Measurements from ENCODE around the gene MTIF2. TPM values are rescaled to one million over a fixed set of nuclear protein-coding genes. Genes with fewer than 3 reads are reported as not detected.

The MTIF2 gene
- total RNA-seq, 1 donor from 2014 or later, result 40.4 TPM

GRCh38 chr2:55225481-55226020 lies 43.5 kb downstream of the MTIF2 start:
- DNase-seq, result no peak

DNA sequence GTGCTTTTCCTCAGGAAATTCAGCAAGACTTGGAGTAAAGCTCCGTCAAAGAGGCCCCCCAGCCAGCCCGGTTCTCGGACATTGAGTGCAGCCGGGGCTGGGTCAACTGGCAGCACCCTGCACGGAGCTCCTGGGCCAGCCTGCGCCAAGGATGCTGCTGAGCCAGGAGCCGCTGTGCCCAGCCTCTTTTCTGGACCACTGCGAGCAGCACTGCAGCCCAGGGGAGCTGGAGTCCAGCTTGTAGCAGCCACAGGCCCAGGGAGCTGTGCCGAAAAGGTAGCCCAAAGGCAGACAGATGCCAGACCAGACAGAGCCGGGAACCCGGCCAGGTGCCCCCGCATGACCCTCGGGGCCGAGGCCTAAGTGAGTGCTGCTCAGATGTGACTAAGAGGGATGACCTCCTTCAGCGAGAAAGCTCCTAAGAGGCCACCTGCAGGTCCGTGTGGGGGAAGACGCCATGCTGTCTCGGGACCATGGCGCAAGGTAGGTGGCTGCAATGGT lies 44.2 kb downstream of the MTIF2 start:
- H3K36me3 Mint-ChIP-seq (ENCODE audit: low read depth), result no peaks in the 10 kb centered on the region
- ATAC-seq (ENCODE audit: low read depth) (no peak), DNase-seq (peak; percentile 21)
- ChIA-PET POLR2A (interaction anchor here (0.6 to 3.1 kb wide), 10 partner anchors 8 to 1109 kb away, joined by 3 to 81 read pairs (median 5); partner anchors contain the start of genes ACYP2, CLHC1, EML6 and MTIF2), CTCF (interaction anchor here (1.1 kb wide), 1 partner anchor 175 kb away, joined by 3 read pairs; the partner anchor contains the start of gene RTN4)
- intact Hi-C loops (cut with micrococcal nuclease), result loop anchor here (5.0 kb wide), 1 partner anchor 1108 kb away; the partner anchor contains the start of gene ACYP2
- no peaks in the 10 kb centered on the region for H3K9me3 Mint-ChIP-seq
- no peak overlapping the region for H3K4me3 Mint-ChIP-seq
- no peaks in the 10 kb centered on the region for H3K27me3 Mint-ChIP-seq
- H3K4me1 Mint-ChIP-seq, result peaks cover 28% of the 10 kb centered on the region
- H3K27ac Mint-ChIP-seq, result no peak overlapping the region
- no peak for TF ChIP-seq CTCF (IDR thresholded peaks at IDR 0.05)

More at GRCh38 chr2:55225481-55226020, 43.5 kb downstream of the MTIF2 start:
- no peak for ATAC-seq (ENCODE audit: low read depth)
- Mint-ChIP-seq H3K4me1 (peaks cover 33% of the 10 kb centered on the region), H3K27ac (peak overlapping the region; percentile 4), H3K9me3 (no peaks in the 10 kb centered on the region), H3K36me3 (ENCODE audit: low read depth) (no peaks in the 10 kb centered on the region), H3K27me3 (no peaks in the 10 kb centered on the region), H3K4me3 (no peak overlapping the region)
- intact Hi-C loops (cut with micrococcal nuclease), result no loop called here
- no peak for TF ChIP-seq CTCF (IDR thresholded peaks at IDR 0.05)
- POLR2A ChIA-PET, result interaction anchor here (0.6 to 1.0 kb wide), 3 partner anchors 20 to 330 kb away, joined by 3 to 4 read pairs (median 4); no protein-coding TSS in a partner anchor
- CTCF ChIA-PET, result no interaction called here

- no peaks in the 10 kb centered on the region for H3K36me3 Mint-ChIP-seq (ENCODE audit: low read depth)
- peak overlapping the region; percentile 81 for H3K4me3 Mint-ChIP-seq
- no peaks in the 10 kb centered on the region for H3K27me3 Mint-ChIP-seq
- TF ChIP-seq CTCF (IDR thresholded peaks at IDR 0.05), result no peak
- peak overlapping the region; percentile 87 for H3K27ac Mint-ChIP-seq
- no peak for DNase-seq
- ChIA-PET CTCF (interaction anchor here (1.1 kb wide), 1 partner anchor 174 kb away, joined by 3 read pairs; the partner anchor contains the start of gene RTN4), POLR2A (interaction anchor here (0.6 to 3.1 kb wide), 21 partner anchors 9 to 1457 kb away, joined by 3 to 81 read pairs (median 4); partner anchors contain the start of genes ACYP2, CCDC88A, CFAP36 and CHAC2)
- H3K9me3 Mint-ChIP-seq, result no peaks in the 10 kb centered on the region
- H3K4me1 Mint-ChIP-seq, result peaks cover 28% of the 10 kb centered on the region
- ATAC-seq (ENCODE audit: low read depth), result no peak
- intact Hi-C loops (cut with micrococcal nuclease), result loop anchor here (1.0 to 5.0 kb wide), 7 partner anchors 8 to 1253 kb away; partner anchors contain the start of genes ACYP2, CLHC1, MTIF2 and PSME4
These were observed 44.9 kb downstream of the MTIF2 start for GRCh38 chr2:55223958-55224760.

GRCh38 chr2:55213822-55214221 lies 55.2 kb downstream of the MTIF2 start:
- no peaks in the 10 kb centered on the region for H3K36me3 Mint-ChIP-seq (ENCODE audit: low read depth)
- H3K4me1 Mint-ChIP-seq, result no peaks in the 10 kb centered on the region
- ATAC-seq (ENCODE audit: low read depth) (no peak), DNase-seq (no peak)
- H3K27ac Mint-ChIP-seq, result no peak overlapping the region
- intact Hi-C loops (cut with micrococcal nuclease), result no loop called here
- no peak for TF ChIP-seq CTCF (IDR thresholded peaks at IDR 0.05)
- POLR2A ChIA-PET, result no interaction called here
- H3K27me3 Mint-ChIP-seq, result no peaks in the 10 kb centered on the region
- H3K4me3 Mint-ChIP-seq, result no peak overlapping the region
- CTCF ChIA-PET, result no interaction called here
- H3K9me3 Mint-ChIP-seq, result no peaks in the 10 kb centered on the region

- Mint-ChIP-seq H3K36me3 (ENCODE audit: low read depth) (peaks cover 23% of the 10 kb centered on the region), H3K4me1 (no peaks in the 10 kb centered on the region), H3K9me3 (peaks cover 25% of the 10 kb centered on the region), H3K27ac (no peak overlapping the region), H3K27me3 (no peaks in the 10 kb centered on the region), H3K4me3 (no peak overlapping the region)
- DNase-seq (no peak), ATAC-seq (ENCODE audit: low read depth) (no peak)
- ChIA-PET POLR2A (no interaction called here), CTCF (no interaction called here)
- intact Hi-C loops (cut with micrococcal nuclease), result no loop called here
- no peak for TF ChIP-seq CTCF (IDR thresholded peaks at IDR 0.05)
These were observed 64.1 kb downstream of the MTIF2 start for GRCh38 chr2:55204950-55205349.

Data from activated B cell treated with CpG ODN at 0.5 μM for 24 hours (primary cell).